ENCODE data around the gene S1PR2.

DNA sequence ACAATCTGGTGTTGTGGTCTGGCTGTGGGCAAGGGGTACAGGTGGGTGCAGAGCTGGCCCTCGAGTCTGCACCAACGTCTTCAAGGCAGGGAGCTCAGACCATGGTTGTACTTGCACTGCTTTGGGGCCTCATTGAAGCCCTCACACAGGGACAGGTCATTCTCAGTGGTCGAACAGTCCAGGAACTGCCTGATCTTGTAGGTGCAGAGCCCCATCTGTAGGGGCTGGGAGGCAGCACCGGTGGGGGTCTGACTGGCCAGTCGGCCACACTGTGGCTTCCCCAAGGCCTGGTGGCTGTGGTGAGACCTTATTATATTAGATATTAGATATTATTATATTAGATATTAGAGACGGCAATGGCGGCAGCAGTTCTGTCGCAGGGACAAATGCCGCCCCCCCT is 14.0 kb downstream of the S1PR2 start:
- TF ChIP-seq, protein P1, sequence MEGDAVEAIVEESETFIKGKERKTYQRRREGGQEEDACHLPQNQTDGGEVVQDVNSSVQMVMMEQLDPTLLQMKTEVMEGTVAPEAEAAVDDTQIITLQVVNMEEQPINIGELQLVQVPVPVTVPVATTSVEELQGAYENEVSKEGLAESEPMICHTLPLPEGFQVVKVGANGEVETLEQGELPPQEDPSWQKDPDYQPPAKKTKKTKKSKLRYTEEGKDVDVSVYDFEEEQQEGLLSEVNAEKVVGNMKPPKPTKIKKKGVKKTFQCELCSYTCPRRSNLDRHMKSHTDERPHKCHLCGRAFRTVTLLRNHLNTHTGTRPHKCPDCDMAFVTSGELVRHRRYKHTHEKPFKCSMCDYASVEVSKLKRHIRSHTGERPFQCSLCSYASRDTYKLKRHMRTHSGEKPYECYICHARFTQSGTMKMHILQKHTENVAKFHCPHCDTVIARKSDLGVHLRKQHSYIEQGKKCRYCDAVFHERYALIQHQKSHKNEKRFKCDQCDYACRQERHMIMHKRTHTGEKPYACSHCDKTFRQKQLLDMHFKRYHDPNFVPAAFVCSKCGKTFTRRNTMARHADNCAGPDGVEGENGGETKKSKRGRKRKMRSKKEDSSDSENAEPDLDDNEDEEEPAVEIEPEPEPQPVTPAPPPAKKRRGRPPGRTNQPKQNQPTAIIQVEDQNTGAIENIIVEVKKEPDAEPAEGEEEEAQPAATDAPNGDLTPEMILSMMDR (conservative IDR thresholded peaks at IDR 0.05; ENCODE audit: low read depth, low read length), result no peak
- no peak for TF ChIP-seq EZH2 (IDR thresholded peaks at IDR 0.05; ENCODE audit: borderline replicate concordance, low read depth, low read length, poor library complexity, severe bottlenecking)
